ENCODE data around the gene ABCB10.
"Not testable (repeated sequence)": the region's sequence is repeated elsewhere in the genome, so short reads cannot be mapped to it uniquely, and the experiment has no call there.

ABCB10 gene

GRCh38 chr1:229558460-229559335 is at the start of gene ABCB10:
ABCB10 (minus strand) TSS chr1:229558707; CDS start chr1:229558652, 55 bp downstream.
- FAIRE-seq, result peak; percentile 96
- peak; percentile 96 for DNase-seq (ENCODE audit: insufficient read length, low spot score)

GRCh38 chr1:229607370-229607769 is 48.9 kb upstream of the ABCB10 start:
- FAIRE-seq, result no peak
- no peak for DNase-seq (ENCODE audit: insufficient read length, low spot score)

GRCh38 chr1:229603371-229604005 is 45.0 kb upstream of the ABCB10 start:
- DNase-seq (ENCODE audit: insufficient read length, low spot score) (no peak), FAIRE-seq (no peak)

GRCh38 chr1:229600229-229600628 is 41.7 kb upstream of the ABCB10 start:
- FAIRE-seq (peak; percentile 33), DNase-seq (ENCODE audit: insufficient read length, low spot score) (no peak)

- DNase-seq (ENCODE audit: insufficient read length, low spot score) (no peak), FAIRE-seq (no peak)
Measured at GRCh38 chr1:229599218-229599954, 40.9 kb upstream of the ABCB10 start.

GRCh38 chr1:229597877-229598276 is 39.4 kb upstream of the ABCB10 start:
- FAIRE-seq (no peak), DNase-seq (ENCODE audit: insufficient read length, low spot score) (no peak)

GRCh38 chr1:229596925-229597699 is 38.6 kb upstream of the ABCB10 start:
- no peak for DNase-seq (ENCODE audit: insufficient read length, low spot score)

GRCh38 chr1:229595876-229596275 is 37.4 kb upstream of the ABCB10 start:
- FAIRE-seq; DNase-seq (ENCODE audit: insufficient read length, low spot score): not testable (repeated sequence)

More at GRCh38 chr1:229596925-229597699, 38.6 kb upstream of the ABCB10 start:
- no peak for FAIRE-seq

- no peak for DNase-seq (ENCODE audit: insufficient read length, low spot score)
- FAIRE-seq, result no peak
Measured at GRCh38 chr1:229594227-229595008, 35.9 kb upstream of the ABCB10 start.

GRCh38 chr1:229593800-229594199 is 35.3 kb upstream of the ABCB10 start:
- no peak for DNase-seq (ENCODE audit: insufficient read length, low spot score)
- FAIRE-seq, result no peak

- no peak for FAIRE-seq
- no peak for DNase-seq (ENCODE audit: insufficient read length, low spot score)
Measured at GRCh38 chr1:229590119-229590518, 31.6 kb upstream of the ABCB10 start.

GRCh38 chr1:229585338-229585737 is 26.8 kb upstream of the ABCB10 start:
- no peak for FAIRE-seq
- DNase-seq (ENCODE audit: insufficient read length, low spot score), result no peak

- FAIRE-seq (no peak), DNase-seq (ENCODE audit: insufficient read length, low spot score) (no peak)
Measured at GRCh38 chr1:229582715-229583114, 24.2 kb upstream of the ABCB10 start.

- no peak for DNase-seq (ENCODE audit: insufficient read length, low spot score)
- no peak for FAIRE-seq
Measured at GRCh38 chr1:229582011-229582694, 23.6 kb upstream of the ABCB10 start.

- DNase-seq (ENCODE audit: insufficient read length, low spot score), result no peak
- FAIRE-seq, result no peak
Measured at GRCh38 chr1:229581485-229581884, 23.0 kb upstream of the ABCB10 start.

- DNase-seq (ENCODE audit: insufficient read length, low spot score) (peak; percentile 18), FAIRE-seq (peak; percentile 47)
Measured at GRCh38 chr1:229579059-229579673, 20.7 kb upstream of the ABCB10 start.

GRCh38 chr1:229578168-229579058 is 19.9 kb upstream of the ABCB10 start:
- no peak for FAIRE-seq

More at GRCh38 chr1:229578168-229579058, 19.9 kb upstream of the ABCB10 start:
- DNase-seq (ENCODE audit: insufficient read length, low spot score), result no peak
